Neural crest cell (in vitro differentiated cells): ENCODE results near the gene MMADHC. TPM values are rescaled to one million over a fixed set of nuclear protein-coding genes. Genes with fewer than 3 reads are reported as not detected.

Experiments
- DNase-seq: peaks from one replicate; pipeline ENCODE4 v3.0.0; 2021; ENCODE audit warnings: low read depth, mixed read lengths, low spot score
- H3K27ac Mint-ChIP-seq: one replicate; pipeline ENCODE4 v1.8.0; 2021; ENCODE audit warnings: mild to moderate bottlenecking, mixed read lengths; ENCODE audit not compliant: unreplicated experiment
- H3K27me3 Mint-ChIP-seq: 2 replicates; pipeline ENCODE4 v1.8.0; 2021; ENCODE audit warnings: low read depth, mild to moderate bottlenecking, mixed read lengths
- H3K36me3 Mint-ChIP-seq: 2 replicates; pipeline ENCODE4 v1.8.0; 2021; ENCODE audit warnings: low read depth, mild to moderate bottlenecking, mixed read lengths
- H3K4me1 Mint-ChIP-seq: 2 replicates; pipeline ENCODE4 v1.8.0; 2021; ENCODE audit warnings: mixed read lengths
- H3K4me3 Mint-ChIP-seq: one replicate; pipeline ENCODE4 v1.8.0; 2021; ENCODE audit warnings: mild to moderate bottlenecking, mixed read lengths
- H3K9me3 Mint-ChIP-seq: 2 replicates; pipeline ENCODE4 v1.8.0; 2021; ENCODE audit warnings: mixed read lengths
- CTCF ChIP-seq: fragments of 200-600 bp; sonication (generic); conservative IDR thresholded peaks from 2 replicates; pipeline ENCODE4 v1.5.0; 2021; ENCODE audit warnings: antibody characterized with exemption, mild to moderate bottlenecking
- total RNA-seq: library from RNA; stranded (reverse); gene quantifications from 2 replicates; pipeline ENCODE4 v1.2.1, GENCODE V29; 2021

MMADHC gene
- total RNA-seq, 1 donor from 2014 or later, result 83.9 TPM

DNA sequence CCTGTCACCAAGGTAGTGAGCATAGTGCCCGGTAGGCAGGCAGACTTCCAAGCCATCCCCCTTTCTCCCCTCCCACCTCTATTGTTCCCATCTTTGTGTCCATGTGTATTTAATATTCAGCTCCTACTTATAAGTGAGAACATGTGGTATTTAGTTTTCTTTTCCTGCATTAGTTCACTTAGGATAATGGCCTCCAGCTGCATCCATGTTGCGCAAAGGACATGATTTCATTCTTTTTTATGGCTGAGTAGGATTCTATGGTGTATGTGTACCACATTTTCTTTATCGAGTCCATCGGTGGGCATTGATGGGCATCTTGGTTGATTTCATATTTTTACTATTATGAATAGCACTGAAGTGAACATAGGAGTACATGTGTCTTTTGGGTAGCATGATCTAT, 35.3 kb downstream of the MMADHC start:
- no peak for TF ChIP-seq CTCF
- Mint-ChIP-seq H3K4me3 (no peak overlapping the region), H3K27ac (no peak overlapping the region), H3K4me1 (no peaks in the 10 kb centered on the region), H3K36me3 (no peaks in the 10 kb centered on the region), H3K27me3 (no peaks in the 10 kb centered on the region), H3K9me3 (peaks cover 4% of the 10 kb centered on the region)
- no peak for DNase-seq

GRCh38 chr2:149544692-149545091, 42.9 kb downstream of the MMADHC start:
- TF ChIP-seq CTCF, result no peak
- H3K27ac Mint-ChIP-seq, result no peak overlapping the region
- H3K9me3 Mint-ChIP-seq, result peaks cover 3% of the 10 kb centered on the region
- DNase-seq, result no peak
- H3K27me3 Mint-ChIP-seq, result no peaks in the 10 kb centered on the region
- H3K4me3 Mint-ChIP-seq, result no peak overlapping the region
- H3K36me3 Mint-ChIP-seq, result peaks cover 3% of the 10 kb centered on the region
- no peaks in the 10 kb centered on the region for H3K4me1 Mint-ChIP-seq

- H3K4me1 Mint-ChIP-seq, result no peaks in the 10 kb centered on the region
- DNase-seq, result no peak
- peaks cover 3% of the 10 kb centered on the region for H3K36me3 Mint-ChIP-seq
- H3K9me3 Mint-ChIP-seq, result peaks cover 3% of the 10 kb centered on the region
- TF ChIP-seq CTCF, result no peak
- H3K4me3 Mint-ChIP-seq, result no peak overlapping the region
- no peak overlapping the region for H3K27ac Mint-ChIP-seq
- H3K27me3 Mint-ChIP-seq, result no peaks in the 10 kb centered on the region
These were observed 43.7 kb downstream of the MMADHC start for GRCh38 chr2:149543845-149544244.

DNA sequence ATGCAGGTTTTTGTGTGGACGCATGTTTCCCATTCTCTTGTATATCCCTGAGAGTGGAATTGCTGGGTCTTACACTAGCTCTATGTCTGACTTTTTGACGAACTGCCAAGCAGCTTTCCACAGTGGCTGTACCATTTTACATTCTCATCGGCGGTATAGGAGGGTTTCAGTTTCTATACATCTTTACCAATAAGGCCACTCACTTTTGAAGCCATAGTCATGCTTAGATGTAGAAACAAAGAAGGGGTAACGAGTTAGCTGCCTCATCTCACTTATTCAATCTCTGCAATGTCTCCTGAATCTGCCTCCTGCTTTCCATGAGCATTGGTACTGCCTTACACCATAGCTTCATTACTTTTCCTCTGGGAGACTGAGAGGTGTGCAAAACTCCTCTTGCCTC, 47.4 kb downstream of the MMADHC start:
- no peak for TF ChIP-seq CTCF
- H3K4me1 Mint-ChIP-seq, result no peaks in the 10 kb centered on the region
- H3K9me3 Mint-ChIP-seq, result peaks cover 3% of the 10 kb centered on the region
- H3K4me3 Mint-ChIP-seq, result no peak overlapping the region
- H3K27me3 Mint-ChIP-seq, result no peaks in the 10 kb centered on the region
- peaks cover 3% of the 10 kb centered on the region for H3K36me3 Mint-ChIP-seq
- no peak overlapping the region for H3K27ac Mint-ChIP-seq
- DNase-seq, result no peak

- Mint-ChIP-seq H3K4me1 (no peaks in the 10 kb centered on the region), H3K27me3 (no peaks in the 10 kb centered on the region), H3K4me3 (no peak overlapping the region), H3K36me3 (no peaks in the 10 kb centered on the region), H3K9me3 (no peaks in the 10 kb centered on the region), H3K27ac (no peak overlapping the region)
- no peak for DNase-seq
- TF ChIP-seq CTCF, result no peak
These were observed 49.3 kb downstream of the MMADHC start for GRCh38 chr2:149538138-149538833.
